MM.1S (cell line): ENCODE data around the gene BANP.

ENCODE experiments used
- EZH2 ChIP-seq: fragments of 300-600 bp; sonication (generic); optimal IDR thresholded peaks from 2 replicates; pipeline ENCODE3; 2017; ENCODE audit warnings: low read depth, mild to moderate bottlenecking, antibody characterized with exemption, low read length, mixed read lengths
- TF ChIP-seq, protein P1 (sequence below): fragments of 300-600 bp; sonication (generic); IDR thresholded peaks from 2 replicates; pipeline ENCODE4 v1.5.1; 2016; ENCODE audit warnings: antibody characterized with exemption, low read length, mixed read lengths

GRCh38 chr16:88055356-88055755 is 104.1 kb downstream of the BANP start:
- no peak for TF ChIP-seq EZH2
- TF ChIP-seq, protein P1, sequence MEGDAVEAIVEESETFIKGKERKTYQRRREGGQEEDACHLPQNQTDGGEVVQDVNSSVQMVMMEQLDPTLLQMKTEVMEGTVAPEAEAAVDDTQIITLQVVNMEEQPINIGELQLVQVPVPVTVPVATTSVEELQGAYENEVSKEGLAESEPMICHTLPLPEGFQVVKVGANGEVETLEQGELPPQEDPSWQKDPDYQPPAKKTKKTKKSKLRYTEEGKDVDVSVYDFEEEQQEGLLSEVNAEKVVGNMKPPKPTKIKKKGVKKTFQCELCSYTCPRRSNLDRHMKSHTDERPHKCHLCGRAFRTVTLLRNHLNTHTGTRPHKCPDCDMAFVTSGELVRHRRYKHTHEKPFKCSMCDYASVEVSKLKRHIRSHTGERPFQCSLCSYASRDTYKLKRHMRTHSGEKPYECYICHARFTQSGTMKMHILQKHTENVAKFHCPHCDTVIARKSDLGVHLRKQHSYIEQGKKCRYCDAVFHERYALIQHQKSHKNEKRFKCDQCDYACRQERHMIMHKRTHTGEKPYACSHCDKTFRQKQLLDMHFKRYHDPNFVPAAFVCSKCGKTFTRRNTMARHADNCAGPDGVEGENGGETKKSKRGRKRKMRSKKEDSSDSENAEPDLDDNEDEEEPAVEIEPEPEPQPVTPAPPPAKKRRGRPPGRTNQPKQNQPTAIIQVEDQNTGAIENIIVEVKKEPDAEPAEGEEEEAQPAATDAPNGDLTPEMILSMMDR, result no peak
